ENCODE data around the gene MALAT1.

Gene MALAT1

DNA sequence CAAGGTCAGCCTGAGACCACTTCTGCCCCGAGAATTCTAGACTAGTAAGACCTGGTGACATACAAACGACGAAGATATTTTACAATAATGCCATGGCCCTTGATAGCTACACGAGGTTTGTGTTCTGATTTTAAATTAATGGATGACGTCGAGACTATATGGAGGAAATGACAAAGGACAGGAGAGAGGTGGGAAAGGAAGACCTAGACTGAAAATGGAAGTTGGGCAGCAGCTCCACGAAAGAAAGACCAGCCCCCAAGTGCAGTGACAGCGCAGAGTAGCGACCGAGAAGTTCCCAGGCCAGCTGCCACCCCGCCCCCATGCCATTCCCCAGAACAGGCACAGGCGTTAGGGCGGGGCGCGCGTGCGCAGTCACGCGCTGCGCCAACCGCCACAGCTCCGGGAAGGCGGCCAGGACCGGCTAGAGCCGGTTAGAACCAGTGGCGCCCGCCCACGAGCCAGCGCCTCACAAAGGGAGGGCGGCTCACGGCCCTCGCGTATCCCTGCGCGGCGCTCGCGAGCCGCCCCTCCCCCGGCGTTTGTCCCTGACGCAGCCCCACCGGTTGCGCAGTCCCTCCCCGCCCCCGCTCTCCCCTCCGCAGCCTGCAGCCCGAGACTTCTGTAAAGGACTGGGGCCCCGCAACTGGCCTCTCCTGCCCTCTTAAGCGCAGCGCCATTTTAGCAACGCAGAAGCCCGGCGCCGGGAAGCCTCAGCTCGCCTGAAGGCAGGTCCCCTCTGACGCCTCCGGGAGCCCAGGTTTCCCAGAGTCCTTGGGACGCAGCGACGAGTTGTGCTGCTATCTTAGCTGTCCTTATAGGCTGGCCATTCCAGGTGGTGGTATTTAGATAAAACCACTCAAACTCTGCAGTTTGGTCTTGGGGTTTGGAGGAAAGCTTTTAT is 1.5 kb upstream of the MALAT1 start:
- TF ChIP-seq, protein P1, sequence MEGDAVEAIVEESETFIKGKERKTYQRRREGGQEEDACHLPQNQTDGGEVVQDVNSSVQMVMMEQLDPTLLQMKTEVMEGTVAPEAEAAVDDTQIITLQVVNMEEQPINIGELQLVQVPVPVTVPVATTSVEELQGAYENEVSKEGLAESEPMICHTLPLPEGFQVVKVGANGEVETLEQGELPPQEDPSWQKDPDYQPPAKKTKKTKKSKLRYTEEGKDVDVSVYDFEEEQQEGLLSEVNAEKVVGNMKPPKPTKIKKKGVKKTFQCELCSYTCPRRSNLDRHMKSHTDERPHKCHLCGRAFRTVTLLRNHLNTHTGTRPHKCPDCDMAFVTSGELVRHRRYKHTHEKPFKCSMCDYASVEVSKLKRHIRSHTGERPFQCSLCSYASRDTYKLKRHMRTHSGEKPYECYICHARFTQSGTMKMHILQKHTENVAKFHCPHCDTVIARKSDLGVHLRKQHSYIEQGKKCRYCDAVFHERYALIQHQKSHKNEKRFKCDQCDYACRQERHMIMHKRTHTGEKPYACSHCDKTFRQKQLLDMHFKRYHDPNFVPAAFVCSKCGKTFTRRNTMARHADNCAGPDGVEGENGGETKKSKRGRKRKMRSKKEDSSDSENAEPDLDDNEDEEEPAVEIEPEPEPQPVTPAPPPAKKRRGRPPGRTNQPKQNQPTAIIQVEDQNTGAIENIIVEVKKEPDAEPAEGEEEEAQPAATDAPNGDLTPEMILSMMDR (IDR thresholded peaks at IDR 0.05; ENCODE audit: low read depth, low read length), result no peak
- peak overlapping the region; percentile 57 to 74 for H3K4me3 ChIP-seq (replicated peaks in 1 of 2; ENCODE audit: low read depth in 2 of 2, low read length in 2 of 2)
- DNase-seq (ENCODE audit: low read depth in 2 of 2), result peak; percentile 98 to 100

DNA sequence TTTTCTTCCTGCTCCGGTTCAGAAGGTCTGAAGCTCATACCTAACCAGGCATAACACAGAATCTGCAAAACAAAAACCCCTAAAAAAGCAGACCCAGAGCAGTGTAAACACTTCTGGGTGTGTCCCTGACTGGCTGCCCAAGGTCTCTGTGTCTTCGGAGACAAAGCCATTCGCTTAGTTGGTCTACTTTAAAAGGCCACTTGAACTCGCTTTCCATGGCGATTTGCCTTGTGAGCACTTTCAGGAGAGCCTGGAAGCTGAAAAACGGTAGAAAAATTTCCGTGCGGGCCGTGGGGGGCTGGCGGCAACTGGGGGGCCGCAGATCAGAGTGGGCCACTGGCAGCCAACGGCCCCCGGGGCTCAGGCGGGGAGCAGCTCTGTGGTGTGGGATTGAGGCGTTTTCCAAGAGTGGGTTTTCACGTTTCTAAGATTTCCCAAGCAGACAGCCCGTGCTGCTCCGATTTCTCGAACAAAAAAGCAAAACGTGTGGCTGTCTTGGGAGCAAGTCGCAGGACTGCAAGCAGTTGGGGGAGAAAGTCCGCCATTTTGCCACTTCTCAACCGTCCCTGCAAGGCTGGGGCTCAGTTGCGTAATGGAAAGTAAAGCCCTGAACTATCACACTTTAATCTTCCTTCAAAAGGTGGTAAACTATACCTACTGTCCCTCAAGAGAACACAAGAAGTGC is 661 bp upstream of the MALAT1 start:
- TF ChIP-seq, protein P1 (IDR thresholded peaks at IDR 0.05; ENCODE audit: low read depth, low read length), result no peak
- DNase-seq (ENCODE audit: low read depth in 2 of 2), result peak; percentile 76 to 81

DNA sequence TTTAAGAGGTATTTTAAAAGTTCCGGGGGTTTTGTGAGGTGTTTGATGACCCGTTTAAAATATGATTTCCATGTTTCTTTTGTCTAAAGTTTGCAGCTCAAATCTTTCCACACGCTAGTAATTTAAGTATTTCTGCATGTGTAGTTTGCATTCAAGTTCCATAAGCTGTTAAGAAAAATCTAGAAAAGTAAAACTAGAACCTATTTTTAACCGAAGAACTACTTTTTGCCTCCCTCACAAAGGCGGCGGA is 193 bp upstream of the MALAT1 start:
- peak overlapping the region; percentile 57 to 74 for H3K4me3 ChIP-seq (replicated peaks in 1 of 2; ENCODE audit: low read depth in 2 of 2, low read length in 2 of 2)
- TF ChIP-seq, protein P1 (IDR thresholded peaks at IDR 0.05; ENCODE audit: low read depth, low read length), result no peak
- no peak for DNase-seq (ENCODE audit: low read depth in 2 of 2)

More for the DNA sequence above, 661 bp upstream of the MALAT1 start:
- peak overlapping the region; percentile 57 to 74 for H3K4me3 ChIP-seq (replicated peaks in 1 of 2; ENCODE audit: low read depth in 2 of 2, low read length in 2 of 2)

DNA sequence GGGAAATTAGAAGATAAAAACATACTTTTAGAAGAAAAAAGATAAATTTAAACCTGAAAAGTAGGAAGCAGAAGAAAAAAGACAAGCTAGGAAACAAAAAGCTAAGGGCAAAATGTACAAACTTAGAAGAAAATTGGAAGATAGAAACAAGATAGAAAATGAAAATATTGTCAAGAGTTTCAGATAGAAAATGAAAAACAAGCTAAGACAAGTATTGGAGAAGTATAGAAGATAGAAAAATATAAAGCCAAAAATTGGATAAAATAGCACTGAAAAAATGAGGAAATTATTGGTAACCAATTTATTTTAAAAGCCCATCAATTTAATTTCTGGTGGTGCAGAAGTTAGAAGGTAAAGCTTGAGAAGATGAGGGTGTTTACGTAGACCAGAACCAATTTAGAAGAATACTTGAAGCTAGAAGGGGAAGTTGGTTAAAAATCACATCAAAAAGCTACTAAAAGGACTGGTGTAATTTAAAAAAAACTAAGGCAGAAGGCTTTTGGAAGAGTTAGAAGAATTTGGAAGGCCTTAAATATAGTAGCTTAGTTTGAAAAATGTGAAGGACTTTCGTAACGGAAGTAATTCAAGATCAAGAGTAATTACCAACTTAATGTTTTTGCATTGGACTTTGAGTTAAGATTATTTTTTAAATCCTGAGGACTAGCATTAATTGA is 1.0 kb downstream of the MALAT1 start:
- TF ChIP-seq, protein P1 (IDR thresholded peaks at IDR 0.05; ENCODE audit: low read depth, low read length), result no peak
- DNase-seq (ENCODE audit: low read depth in 2 of 2), result peak in 1 of 2 donors; percentile 59
- H3K4me3 ChIP-seq (replicated peaks in 1 of 2; ENCODE audit: low read depth in 2 of 2, low read length in 2 of 2), result peak overlapping the region; percentile 74 to 93

DNA sequence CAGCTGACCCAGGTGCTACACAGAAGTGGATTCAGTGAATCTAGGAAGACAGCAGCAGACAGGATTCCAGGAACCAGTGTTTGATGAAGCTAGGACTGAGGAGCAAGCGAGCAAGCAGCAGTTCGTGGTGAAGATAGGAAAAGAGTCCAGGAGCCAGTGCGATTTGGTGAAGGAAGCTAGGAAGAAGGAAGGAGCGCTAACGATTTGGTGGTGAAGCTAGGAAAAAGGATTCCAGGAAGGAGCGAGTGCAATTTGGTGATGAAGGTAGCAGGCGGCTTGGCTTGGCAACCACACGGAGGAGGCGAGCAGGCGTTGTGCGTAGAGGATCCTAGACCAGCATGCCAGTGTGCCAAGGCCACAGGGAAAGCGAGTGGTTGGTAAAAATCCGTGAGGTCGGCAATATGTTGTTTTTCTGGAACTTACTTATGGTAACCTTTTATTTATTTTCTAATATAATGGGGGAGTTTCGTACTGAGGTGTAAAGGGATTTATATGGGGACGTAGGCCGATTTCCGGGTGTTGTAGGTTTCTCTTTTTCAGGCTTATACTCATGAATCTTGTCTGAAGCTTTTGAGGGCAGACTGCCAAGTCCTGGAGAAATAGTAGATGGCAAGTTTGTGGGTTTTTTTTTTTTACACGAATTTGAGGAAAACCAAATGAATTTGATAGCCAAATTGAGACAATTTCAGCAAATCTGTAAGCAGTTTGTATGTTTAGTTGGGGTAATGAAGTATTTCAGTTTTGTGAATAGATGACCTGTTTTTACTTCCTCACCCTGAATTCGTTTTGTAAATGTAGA is 1.7 kb downstream of the MALAT1 start:
- peak overlapping the region; percentile 74 to 93 for H3K4me3 ChIP-seq (replicated peaks in 1 of 2; ENCODE audit: low read depth in 2 of 2, low read length in 2 of 2)
- TF ChIP-seq, protein P1 (IDR thresholded peaks at IDR 0.05; ENCODE audit: low read depth, low read length), result no peak
- DNase-seq (ENCODE audit: low read depth in 2 of 2), result peak; percentile 67 to 80

DNA sequence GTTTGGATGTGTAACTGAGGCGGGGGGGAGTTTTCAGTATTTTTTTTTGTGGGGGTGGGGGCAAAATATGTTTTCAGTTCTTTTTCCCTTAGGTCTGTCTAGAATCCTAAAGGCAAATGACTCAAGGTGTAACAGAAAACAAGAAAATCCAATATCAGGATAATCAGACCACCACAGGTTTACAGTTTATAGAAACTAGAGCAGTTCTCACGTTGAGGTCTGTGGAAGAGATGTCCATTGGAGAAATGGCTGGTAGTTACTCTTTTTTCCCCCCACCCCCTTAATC is 2.3 kb downstream of the MALAT1 start:
- TF ChIP-seq, protein P1 (IDR thresholded peaks at IDR 0.05; ENCODE audit: low read depth, low read length), result no peak
- peak overlapping the region; percentile 74 to 93 for H3K4me3 ChIP-seq (replicated peaks in 1 of 2; ENCODE audit: low read depth in 2 of 2, low read length in 2 of 2)
- DNase-seq (ENCODE audit: low read depth in 2 of 2), result no peak
